DMS153 (cell line): ENCODE results near the gene SMARCC2.
"Not testable (repeated sequence)": the region's sequence is repeated elsewhere in the genome, so short reads cannot be mapped to it uniquely, and the experiment has no call there.

Source experiments
- DNase-seq: peaks from one replicate; lab custom pipeline; 2025; lab: John Stamatoyannopoulos, UW

The SMARCC2 gene

GRCh38 chr12:56208006-56208405 lies 18.7 kb upstream of the SMARCC2 start:
- DNase-seq: no peak

GRCh38 chr12:56206452-56207166 lies 17.3 kb upstream of the SMARCC2 start:
- DNase-seq: no peak

- no peak for DNase-seq
These were observed 16.2 kb upstream of the SMARCC2 start for GRCh38 chr12:56205445-56205844.

GRCh38 chr12:56204275-56204674 lies 15.0 kb upstream of the SMARCC2 start:
- no peak for DNase-seq

GRCh38 chr12:56202838-56203237 lies 13.6 kb upstream of the SMARCC2 start:
- DNase-seq: no peak

GRCh38 chr12:56202366-56202765 lies 13.1 kb upstream of the SMARCC2 start:
- no peak for DNase-seq

- no peak for DNase-seq
These were observed 9.6 kb upstream of the SMARCC2 start for GRCh38 chr12:56198836-56199235.

GRCh38 chr12:56197921-56198635 lies 8.8 kb upstream of the SMARCC2 start:
- no peak for DNase-seq

- not testable (repeated sequence) for DNase-seq
These were observed 7.7 kb upstream of the SMARCC2 start for GRCh38 chr12:56196818-56197550.

GRCh38 chr12:56193025-56193578 lies 3.8 kb upstream of the SMARCC2 start:
- DNase-seq: peak; percentile 76

- no peak for DNase-seq
These were observed 3.3 kb upstream of the SMARCC2 start for GRCh38 chr12:56192582-56192981.

GRCh38 chr12:56190695-56191155 lies 1.4 kb upstream of the SMARCC2 start:
- DNase-seq: no peak

- peak; percentile 86 for DNase-seq
These were observed 823 bp upstream of the SMARCC2 start for GRCh38 chr12:56189918-56190694.

GRCh38 chr12:56188778-56189098 lies 545 bp downstream of the SMARCC2 start:
- no peak for DNase-seq

- DNase-seq: no peak
These were observed 1.0 kb downstream of the SMARCC2 start for GRCh38 chr12:56188131-56188777.

- no peak for DNase-seq
These were observed 2.3 kb downstream of the SMARCC2 start for GRCh38 chr12:56186957-56187356.

GRCh38 chr12:56178347-56178746 lies 10.9 kb downstream of the SMARCC2 start:
- no peak for DNase-seq

GRCh38 chr12:56172839-56173238 lies 16.4 kb downstream of the SMARCC2 start:
- no peak for DNase-seq

- no peak for DNase-seq
These were observed 20.0 kb downstream of the SMARCC2 start for GRCh38 chr12:56169229-56169759.

- DNase-seq: no peak
These were observed 23.9 kb downstream of the SMARCC2 start for GRCh38 chr12:56165369-56165768.

- DNase-seq: no peak
These were observed 24.9 kb downstream of the SMARCC2 start for GRCh38 chr12:56164345-56164729.
